GM23338 (cell line): ENCODE data around the gene SDF2L1. TPM values are rescaled to one million over a fixed set of nuclear protein-coding genes. Genes with fewer than 3 reads are reported as not detected.
"Not testable (repeated sequence)": the region's sequence is repeated elsewhere in the genome, so short reads cannot be mapped to it uniquely, and the experiment has no call there.

Experiments used
- ATAC-seq: fragments of 200-7000 bp; cut with Tn5 transposase; 3 replicates; pipeline ENCODE4 v1.9.1; 2020
- DNase-seq: peaks from one replicate; pipeline ENCODE4 v3.0.0-alpha.2; 2015; ENCODE audit warnings: low spot score
- H2AFZ ChIP-seq: fragments of 200-600 bp; sonication (generic); 2 replicates; pipeline ENCODE4 v1.8.0; 2016; ENCODE audit warnings: antibody characterized with exemption, mild to moderate bottlenecking, moderate library complexity
- H3F3A ChIP-seq: fragments of 200-600 bp; sonication (generic); replicated peaks from 2 replicates; pipeline ENCODE4 v1.8.0; 2017; ENCODE audit warnings: antibody characterized with exemption, mixed run types, low read depth
- H3K27ac ChIP-seq: fragments of 200-600 bp; sonication (generic); 2 replicates; pipeline ENCODE4 v1.6.1; 2016; ENCODE audit warnings: low read depth
- H3K27me3 ChIP-seq: fragments of 200-600 bp; sonication (generic); 2 replicates; pipeline ENCODE4 v1.8.0; 2016; ENCODE audit warnings: mild to moderate bottlenecking, mixed run types, moderate library complexity; ENCODE audit not compliant: insufficient read depth
- H3K36me3 ChIP-seq: fragments of 200-600 bp; sonication (generic); 2 replicates; pipeline ENCODE4 v1.8.0; 2016; ENCODE audit warnings: mild to moderate bottlenecking; ENCODE audit not compliant: insufficient read depth
- H3K4me1 ChIP-seq: fragments of 200-600 bp; sonication (generic); 2 replicates; pipeline ENCODE4 v1.8.0; 2016; ENCODE audit warnings: mild to moderate bottlenecking, moderate library complexity; ENCODE audit not compliant: insufficient read depth
- H3K4me2 ChIP-seq: fragments of 200-600 bp; sonication (generic); 2 replicates; pipeline ENCODE4 v1.7.1; 2017; ENCODE audit warnings: mixed run types
- H3K4me3 ChIP-seq: fragments of 200-600 bp; sonication (generic); 2 replicates; pipeline ENCODE4 v1.6.1; 2016; ENCODE audit warnings: mixed run types
- H3K79me2 ChIP-seq: fragments of 200-600 bp; sonication (generic); replicated peaks from 2 replicates; pipeline ENCODE4 v1.8.0; 2017; ENCODE audit warnings: mild to moderate bottlenecking; ENCODE audit not compliant: insufficient read depth
- H3K9me2 ChIP-seq: fragments of 200-600 bp; sonication (generic); 2 replicates; pipeline ENCODE4 v1.8.0; 2017; ENCODE audit not compliant: insufficient read depth
- H4K20me1 ChIP-seq: fragments of 200-600 bp; sonication (generic); replicated peaks from 2 replicates; pipeline ENCODE4 v1.8.0; 2017; ENCODE audit warnings: mild to moderate bottlenecking; ENCODE audit not compliant: insufficient read depth
- H3K27ac Mint-ChIP-seq: 2 replicates; pipeline ENCODE4 v1.8.0; 2020; ENCODE audit warnings: inconsistent platforms, mild to moderate bottlenecking, moderate library complexity, mixed read lengths
- H3K27me3 Mint-ChIP-seq: 3 replicates; pipeline ENCODE4 v1.8.0; 2022; ENCODE audit warnings: low read depth, mild to moderate bottlenecking, moderate library complexity, mixed read lengths, inconsistent platforms; ENCODE audit not compliant: insufficient read depth, poor library complexity
- H3K36me3 Mint-ChIP-seq: 3 replicates; pipeline ENCODE4 v1.8.0; 2021; ENCODE audit warnings: low read depth, mild to moderate bottlenecking, inconsistent platforms, moderate library complexity, mixed read lengths
- H3K4me1 Mint-ChIP-seq: 3 replicates; pipeline ENCODE4 v1.8.0; 2020; ENCODE audit warnings: mild to moderate bottlenecking, inconsistent platforms, mixed read lengths
- H3K4me3 Mint-ChIP-seq: 3 replicates; pipeline ENCODE4 v1.8.0; 2021; ENCODE audit warnings: moderate library complexity, mild to moderate bottlenecking, inconsistent platforms, mixed read lengths
- H3K9me3 Mint-ChIP-seq: 3 replicates; pipeline ENCODE4 v1.8.0; 2020; ENCODE audit warnings: moderate library complexity, mild to moderate bottlenecking, inconsistent platforms, mixed read lengths
- ETS1 ChIP-seq: IDR thresholded peaks from 2 replicates; pipeline ENCODE4 v1.6.1; 2016; ENCODE audit warnings: antibody characterized with exemption
- EZH2 ChIP-seq: fragments of 200-600 bp; sonication (generic); IDR thresholded peaks from one replicate; pipeline ENCODE4 v1.8.0; 2017; ENCODE audit warnings: antibody characterized with exemption, mild to moderate bottlenecking, low read depth; ENCODE audit not compliant: unreplicated experiment
- NANOG ChIP-seq: IDR thresholded peaks from 2 replicates; pipeline ENCODE4 v1.6.1; 2016; ENCODE audit warnings: antibody characterized with exemption, borderline replicate concordance
- REST ChIP-seq: IDR thresholded peaks from one replicate; pipeline ENCODE4 v1.6.1; 2018; ENCODE audit warnings: antibody characterized with exemption; ENCODE audit not compliant: unreplicated experiment
- ZNF114 ChIP-seq: fragments of 250-450 bp; sonication (Bioruptor Pico); IDR thresholded peaks from 2 replicates; pipeline ENCODE4 v1.5.0; 2020; ENCODE audit warnings: mild to moderate bottlenecking, moderate library complexity
- ZNF462 ChIP-seq: fragments of 250-450 bp; sonication (Bioruptor Pico); IDR thresholded peaks from 2 replicates; pipeline ENCODE4 v1.5.0; 2020; ENCODE audit warnings: mild to moderate bottlenecking, moderate library complexity
- polyA plus RNA-seq: library from polyadenylated mRNA; unstranded; fragments of >200 nt; fragmentation: Nextera tagmentation; extraction: Ambion mirVana; gene quantifications from 2 replicates; pipeline ENCODE4 v1.2.1, GENCODE V29; 2016
- total RNA-seq: library from RNA; depleted of rRNA; stranded (reverse); fragments of >200 nt; shearing (Covaris generic); gene quantifications from 2 replicates; pipeline ENCODE4 v1.2.3, GENCODE V29; 2014

SDF2L1 gene
- total and polyA plus RNA-seq, 2 experiments from 2014 or later, result 62.3 to 72.7 TPM

DNA sequence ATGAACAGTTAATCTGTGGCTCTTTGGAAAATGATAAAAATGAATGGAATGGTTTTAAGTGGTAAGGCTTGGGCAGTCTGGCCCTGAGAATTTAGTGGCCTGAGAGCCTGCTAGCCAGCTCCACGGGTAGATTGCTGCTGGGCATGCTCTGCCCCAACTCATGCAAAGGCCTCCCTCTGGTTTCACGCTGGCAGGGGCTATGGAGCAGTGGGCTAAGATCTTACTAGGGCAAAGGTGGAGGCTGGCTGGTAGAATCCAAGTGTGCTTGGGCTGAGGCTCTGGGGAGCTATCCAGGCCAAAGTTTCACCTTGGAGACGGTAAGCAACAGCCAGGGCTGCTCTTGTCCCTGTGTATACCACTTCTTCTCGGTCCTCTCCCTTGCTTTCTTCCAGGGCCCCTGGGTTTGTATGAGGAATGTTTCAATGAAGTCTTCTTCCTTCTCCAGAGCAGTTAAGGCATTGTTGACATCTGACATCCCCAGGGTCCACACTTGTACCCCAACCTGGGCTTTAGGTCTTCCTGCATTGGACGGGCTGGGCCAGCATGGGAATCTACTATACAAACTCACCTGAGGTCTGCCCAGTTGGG, 47.1 kb upstream of the SDF2L1 start (continued):
- TF ChIP-seq NANOG (no peak), ETS1 (no peak)

GRCh38 chr22:21596356-21597135, 45.6 kb upstream of the SDF2L1 start:
- H3K36me3 Mint-ChIP-seq, result peaks cover 55% of the 10 kb centered on the region
- not testable (repeated sequence) for H3K9me2 ChIP-seq, H3K27me3 ChIP-seq, ATAC-seq, H3F3A ChIP-seq, H3K4me1 ChIP-seq, DNase-seq, H3K4me3 Mint-ChIP-seq, H3K27me3 Mint-ChIP-seq, H3K4me1 Mint-ChIP-seq, H3K4me3 ChIP-seq, H3K27ac Mint-ChIP-seq, H3K9me3 Mint-ChIP-seq, H3K27ac ChIP-seq, H2AFZ ChIP-seq, H3K4me2 ChIP-seq
- Histone ChIP-seq H3K79me2 (peaks cover 100% of the 10 kb centered on the region), H3K36me3 (peaks cover 16% of the 10 kb centered on the region), H4K20me1 (peaks cover 94% of the 10 kb centered on the region)

DNA sequence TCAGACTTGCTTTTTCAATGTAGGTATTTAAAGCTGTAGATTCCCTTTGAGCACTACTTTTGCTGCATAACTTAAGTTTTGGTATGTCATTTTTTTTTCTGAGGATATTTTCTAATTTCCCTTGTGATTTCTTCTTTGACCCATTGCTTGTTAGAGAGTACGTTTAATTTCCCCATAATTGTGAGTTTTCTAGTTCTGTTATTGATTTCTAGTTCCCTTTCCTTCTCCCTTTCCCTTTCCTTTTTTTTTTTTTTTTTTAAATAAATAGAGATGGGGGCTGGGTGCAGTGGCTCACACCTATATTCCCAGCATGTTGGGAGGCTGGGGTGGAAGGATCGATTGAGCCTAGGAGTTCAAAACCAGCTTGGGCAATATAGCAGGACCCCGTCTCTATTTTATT, 43.8 kb upstream of the SDF2L1 start:
- no peaks in the 10 kb centered on the region; the same call in 2 of the 3 replicates for H3K9me3 Mint-ChIP-seq
- Histone ChIP-seq H3K27ac (no peak overlapping the region), H2AFZ (no peak overlapping the region), H3K4me2 (no peak overlapping the region), H3K4me3 (no peak overlapping the region), H3K4me1 (no peaks in the 10 kb centered on the region), H3F3A (peaks cover 3% of the 10 kb centered on the region; the same call in 1 of the 2 replicates), H3K9me2 (no peaks in the 10 kb centered on the region), H4K20me1 (peaks cover 80% of the 10 kb centered on the region), H3K36me3 (peaks cover 16% of the 10 kb centered on the region), H3K27me3 (no peaks in the 10 kb centered on the region), H3K79me2 (peaks cover 100% of the 10 kb centered on the region)
- peaks cover under 1% of the 10 kb centered on the region for H3K27me3 Mint-ChIP-seq
- H3K4me1 Mint-ChIP-seq, result peaks cover 13% of the 10 kb centered on the region
- no peak overlapping the region for H3K27ac Mint-ChIP-seq
- DNase-seq (no peak), ATAC-seq (no peak)
- peaks cover 49% of the 10 kb centered on the region for H3K36me3 Mint-ChIP-seq
- H3K4me3 Mint-ChIP-seq, result no peak overlapping the region
- TF ChIP-seq ZNF462 (no peak), EZH2 (no peak), REST (no peak), ZNF114 (CRISPR knock-in tag) (no peak)
